Breast epithelium (tissue), 3 donors: Measurements from ENCODE around the gene IFT57.

Source experiments
- CTCF ChIP-seq, 3 donors: fragments of 450-650 bp; IDR thresholded peaks; one replicate each; pipeline ENCODE4 v1.5.1; 2016 to 2017; ENCODE audit warnings: antibody characterized with exemption in 3 of 3, mild to moderate bottlenecking in 3 of 3, moderate library complexity in 3 of 3
- POLR2AphosphoS5 ChIP-seq, 3 donors: sonication (generic); formaldehyde crosslinking; IDR thresholded peaks; one replicate each; pipeline ENCODE4 v1.6.1; 2017; ENCODE audit warnings: antibody characterized with exemption in 3 of 3

GRCh38 chr3:108124337-108125152 lies 97.7 kb downstream of the IFT57 start:
- no peak for TF ChIP-seq POLR2AphosphoS5 (IDR thresholded peaks at IDR 0.05)
- TF ChIP-seq CTCF (IDR thresholded peaks at IDR 0.05), result no peak
